ENCODE results near the gene FOXJ2.
A peak's percentile ranks its signal among the peaks of the same experiment; 100 is the strongest.
"Not testable (repeated sequence)": the region's sequence is repeated elsewhere in the genome, so short reads cannot be mapped to it uniquely, and the experiment has no call there.

Gene FOXJ2

GRCh38 chr12:8031017-8031416, 1.5 kb upstream of the FOXJ2 start:
- H3K79me1 ChIP-seq (ENCODE audit: low read length); H3K9ac ChIP-seq (ENCODE audit: low read length); DNase-seq; H3K4me2 ChIP-seq (ENCODE audit: low read length); H3K27ac ChIP-seq (ENCODE audit: low read depth, low read length); H3K4ac ChIP-seq (ENCODE audit: low read depth, low read length); H3K79me2 ChIP-seq (ENCODE audit: control insufficient read depth, insufficient read depth, low read length); H4K8ac ChIP-seq (ENCODE audit: low read depth, low read length); H3K23ac ChIP-seq (ENCODE audit: low read length); H3K4me3 ChIP-seq (ENCODE audit: low read length); H3K27me3 ChIP-seq (ENCODE audit: insufficient read depth, low read length, poor library complexity); H2BK15ac ChIP-seq (replicated peaks; ENCODE audit: low read depth); H2AK5ac ChIP-seq (ENCODE audit: low read length); H4K5ac ChIP-seq (ENCODE audit: low read length); H3K18ac ChIP-seq (ENCODE audit: low read length); H3K36me3 ChIP-seq (ENCODE audit: control insufficient read depth, insufficient read depth, low read length); H3K56ac ChIP-seq (ENCODE audit: low read length); H2BK120ac ChIP-seq (ENCODE audit: low read depth, low read length); H2BK5ac ChIP-seq (ENCODE audit: low read length): not testable (repeated sequence)
- peaks cover 22% of the 10 kb centered on the region for H3K4me1 ChIP-seq (ENCODE audit: control insufficient read depth, low read depth, low read length)
- no CpG with 5 or more reads among the region's 23 CpGs for WGBS (ENCODE audit: extremely low coverage, insufficient coverage, low lambda C conversion rate)

- DNase-seq, result no peak
- peaks cover 11% of the 10 kb centered on the region for H3K79me1 ChIP-seq (ENCODE audit: low read length)
- no peak overlapping the region for H4K8ac ChIP-seq (ENCODE audit: low read depth, low read length)
- H2AK5ac ChIP-seq (ENCODE audit: low read length), result no peak overlapping the region
- H3K4ac ChIP-seq (ENCODE audit: low read depth, low read length), result no peak overlapping the region
- H2BK5ac ChIP-seq (ENCODE audit: low read length), result no peak overlapping the region
- H3K79me2 ChIP-seq (ENCODE audit: control insufficient read depth, insufficient read depth, low read length), result peaks cover 7% of the 10 kb centered on the region
- peak overlapping the region; percentile 45 for H3K4me2 ChIP-seq (ENCODE audit: low read length)
- H3K18ac ChIP-seq (ENCODE audit: low read length), result no peak overlapping the region
- H2BK120ac ChIP-seq (ENCODE audit: low read depth, low read length), result no peak overlapping the region
- WGBS (ENCODE audit: extremely low coverage, insufficient coverage, low lambda C conversion rate), result no CpG with 5 or more reads among the region's 5 CpGs
- no peaks in the 10 kb centered on the region for H3K36me3 ChIP-seq (ENCODE audit: control insufficient read depth, insufficient read depth, low read length)
- H3K4me3 ChIP-seq (ENCODE audit: low read length), result peak overlapping the region; percentile 67
- H3K27ac ChIP-seq (ENCODE audit: low read depth, low read length), result no peak overlapping the region
- no peak overlapping the region for H3K23ac ChIP-seq (ENCODE audit: low read length)
- peak overlapping the region; percentile 92 for H3K56ac ChIP-seq (ENCODE audit: low read length)
- no peak overlapping the region for H4K5ac ChIP-seq (ENCODE audit: low read length)
- H3K27me3 ChIP-seq (ENCODE audit: insufficient read depth, low read length, poor library complexity), result no peaks in the 10 kb centered on the region
- peaks cover 27% of the 10 kb centered on the region for H3K4me1 ChIP-seq (ENCODE audit: control insufficient read depth, low read depth, low read length)
- no peak overlapping the region for H2BK15ac ChIP-seq (replicated peaks; ENCODE audit: low read depth)
- H3K9ac ChIP-seq (ENCODE audit: low read length), result peak overlapping the region; percentile 79
Measured at GRCh38 chr12:8031872-8032241, 659 bp upstream of the FOXJ2 start.

GRCh38 chr12:8033153-8034044, 883 bp downstream of the FOXJ2 start:
- peak; percentile 87 for DNase-seq
- no peaks in the 10 kb centered on the region for H3K36me3 ChIP-seq (ENCODE audit: control insufficient read depth, insufficient read depth, low read length)
- peak overlapping the region; percentile 86 for H3K23ac ChIP-seq (ENCODE audit: low read length)
- H3K27ac ChIP-seq (ENCODE audit: low read depth, low read length), result peak overlapping the region; percentile 93
- H2AK5ac ChIP-seq (ENCODE audit: low read length), result peak overlapping the region; percentile 75
- H3K9ac ChIP-seq (ENCODE audit: low read length), result peak overlapping the region; percentile 93
- WGBS (ENCODE audit: extremely low coverage, insufficient coverage, low lambda C conversion rate), result no CpG with 5 or more reads among the region's 17 CpGs
- H4K8ac ChIP-seq (ENCODE audit: low read depth, low read length), result no peak overlapping the region
- H3K18ac ChIP-seq (ENCODE audit: low read length), result peak overlapping the region; percentile 97
- peak overlapping the region; percentile 76 for H3K4me3 ChIP-seq (ENCODE audit: low read length)
- peak overlapping the region; percentile 95 for H3K4ac ChIP-seq (ENCODE audit: low read depth, low read length)
- H3K56ac ChIP-seq (ENCODE audit: low read length), result peak overlapping the region; percentile 92
- no peaks in the 10 kb centered on the region for H3K27me3 ChIP-seq (ENCODE audit: insufficient read depth, low read length, poor library complexity)
- peaks cover 7% of the 10 kb centered on the region for H3K79me2 ChIP-seq (ENCODE audit: control insufficient read depth, insufficient read depth, low read length)
- H3K79me1 ChIP-seq (ENCODE audit: low read length), result peaks cover 13% of the 10 kb centered on the region
- H2BK15ac ChIP-seq (replicated peaks; ENCODE audit: low read depth), result no peak overlapping the region
- H3K4me2 ChIP-seq (ENCODE audit: low read length), result peak overlapping the region; percentile 54
- H4K5ac ChIP-seq (ENCODE audit: low read length), result no peak overlapping the region
- H2BK120ac ChIP-seq (ENCODE audit: low read depth, low read length), result peak overlapping the region; percentile 46
- peaks cover 42% of the 10 kb centered on the region for H3K4me1 ChIP-seq (ENCODE audit: control insufficient read depth, low read depth, low read length)
- peak overlapping the region; percentile 59 for H2BK5ac ChIP-seq (ENCODE audit: low read length)

GRCh38 chr12:8034802-8035201, 2.3 kb downstream of the FOXJ2 start:
- DNase-seq, result peak; percentile 59
- H4K8ac ChIP-seq (ENCODE audit: low read depth, low read length), result no peak overlapping the region
- peaks cover 7% of the 10 kb centered on the region for H3K79me2 ChIP-seq (ENCODE audit: control insufficient read depth, insufficient read depth, low read length)
- H3K36me3 ChIP-seq (ENCODE audit: control insufficient read depth, insufficient read depth, low read length), result no peaks in the 10 kb centered on the region
- peak overlapping the region; percentile 25 for H3K4me2 ChIP-seq (ENCODE audit: low read length)
- no peak overlapping the region for H3K27ac ChIP-seq (ENCODE audit: low read depth, low read length)
- peaks cover 17% of the 10 kb centered on the region for H3K79me1 ChIP-seq (ENCODE audit: low read length)
- H2AK5ac ChIP-seq (ENCODE audit: low read length), result no peak overlapping the region
- H3K56ac ChIP-seq (ENCODE audit: low read length), result peak overlapping the region; percentile 17
- peaks cover 47% of the 10 kb centered on the region for H3K4me1 ChIP-seq (ENCODE audit: control insufficient read depth, low read depth, low read length)
- no peaks in the 10 kb centered on the region for H3K27me3 ChIP-seq (ENCODE audit: insufficient read depth, low read length, poor library complexity)
- no peak overlapping the region for H3K18ac ChIP-seq (ENCODE audit: low read length)
- no peak overlapping the region for H3K4ac ChIP-seq (ENCODE audit: low read depth, low read length)
- no peak overlapping the region for H4K5ac ChIP-seq (ENCODE audit: low read length)
- no peak overlapping the region for H2BK15ac ChIP-seq (replicated peaks; ENCODE audit: low read depth)
- H3K23ac ChIP-seq (ENCODE audit: low read length), result no peak overlapping the region
- H3K4me3 ChIP-seq (ENCODE audit: low read length), result no peak overlapping the region
- H3K9ac ChIP-seq (ENCODE audit: low read length), result peak overlapping the region; percentile 93
- H2BK5ac ChIP-seq (ENCODE audit: low read length), result no peak overlapping the region
- no peak overlapping the region for H2BK120ac ChIP-seq (ENCODE audit: low read depth, low read length)

GRCh38 chr12:8035440-8036010, 3.0 kb downstream of the FOXJ2 start:
- no CpG with 5 or more reads among the region's 5 CpGs for WGBS (ENCODE audit: extremely low coverage, insufficient coverage, low lambda C conversion rate)

More at GRCh38 chr12:8035440-8036010, 3.0 kb downstream of the FOXJ2 start:
- Histone ChIP-seq H3K79me1 (ENCODE audit: low read length) (peaks cover 19% of the 10 kb centered on the region), H4K8ac (ENCODE audit: low read depth, low read length) (no peak overlapping the region), H2AK5ac (ENCODE audit: low read length) (peak overlapping the region; percentile 15), H3K9ac (ENCODE audit: low read length) (peak overlapping the region; percentile 11), H3K36me3 (ENCODE audit: control insufficient read depth, insufficient read depth, low read length) (no peaks in the 10 kb centered on the region), H3K4me2 (ENCODE audit: low read length) (peak overlapping the region; percentile 13), H3K23ac (ENCODE audit: low read length) (no peak overlapping the region), H3K56ac (ENCODE audit: low read length) (peak overlapping the region; percentile 68), H2BK5ac (ENCODE audit: low read length) (peak overlapping the region; percentile 17), H3K4ac (ENCODE audit: low read depth, low read length) (peak overlapping the region; percentile 26), H2BK120ac (ENCODE audit: low read depth, low read length) (no peak overlapping the region), H2BK15ac (replicated peaks; ENCODE audit: low read depth) (no peak overlapping the region), H3K4me1 (ENCODE audit: control insufficient read depth, low read depth, low read length) (peaks cover 47% of the 10 kb centered on the region), H3K27me3 (ENCODE audit: insufficient read depth, low read length, poor library complexity) (no peaks in the 10 kb centered on the region), H4K5ac (ENCODE audit: low read length) (no peak overlapping the region), H3K79me2 (ENCODE audit: control insufficient read depth, insufficient read depth, low read length) (peaks cover 7% of the 10 kb centered on the region), H3K18ac (ENCODE audit: low read length) (no peak overlapping the region), H3K4me3 (ENCODE audit: low read length) (no peak overlapping the region), H3K27ac (ENCODE audit: low read depth, low read length) (no peak overlapping the region)
- DNase-seq, result peak; percentile 49
